Activated naive CD4-positive, alpha-beta T cell treated with anti-CD3 and anti-CD28 coated beads for 36 hours (primary cell): ENCODE data around the gene MUC5B. TPM values are rescaled to one million over a fixed set of nuclear protein-coding genes. Genes with fewer than 3 reads are reported as not detected.
A peak's percentile ranks its signal among the peaks of the same experiment; 100 is the strongest.
"Not testable (repeated sequence)": the region's sequence is repeated elsewhere in the genome, so short reads cannot be mapped to it uniquely, and the experiment has no call there.

ENCODE experiments used
- CTCF ChIA-PET: fragments of 350-600 bp; sonication (Branson Sonifier 250); formaldehyde crosslinking; loops from one replicate; lab custom pipeline; 2021; ENCODE audit warnings: antibody characterized with exemption; lab: Charles Lee
- DNase-seq: peaks from one replicate; pipeline ENCODE4 v3.0.0-alpha.2; 2020
- H3K27ac Mint-ChIP-seq: one replicate; pipeline ENCODE4 v1.8.0; 2021; ENCODE audit warnings: mild to moderate bottlenecking, mixed read lengths
- H3K27me3 Mint-ChIP-seq: one replicate; pipeline ENCODE4 v1.8.0; 2021; ENCODE audit warnings: low read depth, mixed read lengths
- H3K36me3 Mint-ChIP-seq: one replicate; pipeline ENCODE4 v1.8.0; 2021; ENCODE audit warnings: low read depth, mixed read lengths
- H3K4me1 Mint-ChIP-seq: one replicate; pipeline ENCODE4 v1.8.0; 2021; ENCODE audit warnings: low read depth, mixed read lengths
- H3K4me3 Mint-ChIP-seq: one replicate; pipeline ENCODE4 v1.8.0; 2021; ENCODE audit warnings: mild to moderate bottlenecking, moderate library complexity, mixed read lengths
- H3K9me3 Mint-ChIP-seq: one replicate; pipeline ENCODE4 v1.8.0; 2021; ENCODE audit warnings: mixed read lengths
- intact Hi-C: fragments of 100-400 bp; cut with micrococcal nuclease; formaldehyde crosslinking; loops from one replicate; pipeline ENCODE4 v1.15.1; 2023
- total RNA-seq, 2 experiments: library from RNA; stranded (reverse); gene quantifications; one replicate each; pipeline ENCODE4 v1.2.3, GENCODE V29; 2021

The MUC5B gene
- total RNA-seq, 2 experiments from 2014 or later, result not detected

DNA sequence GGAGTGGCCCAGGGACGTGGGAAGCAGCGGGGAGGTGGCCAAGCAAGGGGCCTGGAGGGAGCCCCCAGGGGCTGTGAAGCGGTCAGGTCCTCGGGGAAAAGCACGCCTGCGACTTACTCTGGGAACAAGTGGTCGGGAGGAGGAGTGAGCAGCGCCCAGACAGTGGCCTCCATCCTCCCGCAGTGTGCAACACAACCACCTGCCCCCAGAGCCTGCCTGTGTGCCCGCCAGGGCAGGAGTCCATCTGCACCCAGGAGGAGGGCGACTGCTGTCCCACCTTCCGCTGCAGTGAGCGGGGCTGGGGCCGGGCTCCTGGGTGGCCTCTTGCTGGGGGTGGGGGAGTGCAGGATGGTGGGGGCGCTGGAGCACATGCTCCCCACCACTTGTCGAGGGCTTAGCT is 35.0 kb downstream of the MUC5B start:
- intact Hi-C loops, result no loop called here
- CTCF ChIA-PET, result no interaction called here
- Mint-ChIP-seq H3K27me3 (no peaks in the 10 kb centered on the region), H3K4me3 (no peak overlapping the region), H3K4me1 (peaks cover 5% of the 10 kb centered on the region), H3K36me3 (no peaks in the 10 kb centered on the region), H3K9me3 (no peaks in the 10 kb centered on the region), H3K27ac (no peak overlapping the region)
- DNase-seq, result no peak

DNA sequence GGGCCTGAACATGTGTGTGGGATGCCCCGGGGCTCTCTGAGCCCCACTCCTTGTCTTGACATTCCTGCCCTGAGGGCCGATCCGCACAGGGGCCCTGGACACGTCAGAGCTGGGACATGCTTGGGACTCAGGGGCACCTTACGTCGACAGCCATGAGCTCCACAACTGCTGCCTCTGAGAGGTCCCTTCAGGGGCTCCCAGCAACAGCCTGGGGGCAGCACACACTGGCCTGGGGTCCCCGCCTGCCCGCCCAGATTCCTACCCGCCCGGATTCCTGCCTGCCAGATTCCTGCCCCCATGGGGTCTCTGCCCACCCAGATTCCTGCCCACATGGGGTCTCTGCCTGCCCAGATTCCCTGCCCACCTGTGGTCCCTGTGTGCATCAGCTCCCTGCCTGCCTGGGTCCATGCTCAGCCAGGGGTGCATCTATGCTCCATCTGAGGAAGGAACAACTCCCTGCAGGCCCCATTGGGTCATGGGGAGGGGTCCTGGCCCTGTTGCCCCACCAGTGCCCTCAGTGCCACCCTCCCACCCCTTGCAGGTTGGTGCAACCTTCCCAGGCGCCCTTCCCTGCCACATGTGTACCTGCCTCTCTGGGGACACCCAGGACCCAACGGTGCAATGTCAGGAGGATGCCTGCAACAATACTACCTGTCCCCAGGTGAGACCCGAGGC is 35.7 kb downstream of the MUC5B start:
- H3K4me1 Mint-ChIP-seq, result peaks cover 8% of the 10 kb centered on the region
- H3K27ac Mint-ChIP-seq, result no peak overlapping the region
- H3K9me3 Mint-ChIP-seq, result no peaks in the 10 kb centered on the region
- no peaks in the 10 kb centered on the region for H3K27me3 Mint-ChIP-seq
- H3K4me3 Mint-ChIP-seq, result no peak overlapping the region
- CTCF ChIA-PET, result no interaction called here
- no peak for DNase-seq
- intact Hi-C loops, result no loop called here
- no peaks in the 10 kb centered on the region for H3K36me3 Mint-ChIP-seq

DNA sequence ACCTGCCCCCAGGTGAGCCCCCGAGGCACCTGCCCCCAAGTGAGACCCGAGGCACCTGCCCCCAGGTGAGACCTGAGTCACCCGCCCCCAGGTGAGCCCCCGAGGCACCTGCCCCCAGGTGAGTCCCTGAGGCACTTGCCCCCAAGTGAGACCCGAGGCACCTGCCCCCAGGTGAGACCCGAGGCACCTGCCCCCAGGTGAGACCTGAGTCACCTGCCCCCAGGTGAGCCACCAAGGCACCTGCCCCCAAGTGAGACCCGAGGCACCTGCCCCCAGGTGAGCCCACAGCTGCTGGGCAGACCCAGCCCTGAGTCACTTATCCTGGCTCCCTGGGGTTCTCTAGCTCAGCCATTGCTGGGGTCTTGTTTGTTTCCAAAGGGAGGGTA is 36.2 kb downstream of the MUC5B start:
- no peak for DNase-seq
- Mint-ChIP-seq H3K9me3 (no peaks in the 10 kb centered on the region), H3K27me3 (no peaks in the 10 kb centered on the region), H3K36me3 (no peaks in the 10 kb centered on the region), H3K4me1 (peaks cover 9% of the 10 kb centered on the region), H3K27ac (no peak overlapping the region), H3K4me3 (no peak overlapping the region)
- CTCF ChIA-PET, result no interaction called here
- intact Hi-C loops, result no loop called here

DNA sequence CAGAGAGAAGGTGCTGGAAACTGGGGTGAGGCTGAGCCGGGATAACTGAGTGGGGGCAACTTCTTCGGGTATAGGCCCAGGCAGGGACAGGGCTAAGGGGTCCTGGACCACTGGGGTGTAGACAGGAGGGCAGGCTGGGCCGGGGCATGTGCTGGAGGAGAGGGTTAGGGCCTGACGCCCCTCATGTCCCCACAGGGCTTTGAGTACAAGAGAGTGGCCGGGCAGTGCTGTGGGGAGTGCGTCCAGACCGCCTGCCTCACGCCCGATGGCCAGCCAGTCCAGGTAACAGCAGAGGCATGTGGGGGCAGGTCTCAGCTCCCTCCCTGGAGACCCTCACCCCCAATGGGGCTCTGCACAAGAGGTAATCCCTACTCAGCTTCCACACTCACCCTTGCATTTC is 36.7 kb downstream of the MUC5B start:
- Mint-ChIP-seq H3K36me3 (peaks cover 1% of the 10 kb centered on the region), H3K4me1 (peaks cover 14% of the 10 kb centered on the region), H3K4me3 (no peak overlapping the region), H3K27me3 (no peaks in the 10 kb centered on the region), H3K27ac (no peak overlapping the region), H3K9me3 (peaks cover 3% of the 10 kb centered on the region)
- CTCF ChIA-PET, result no interaction called here
- intact Hi-C loops, result no loop called here
- no peak for DNase-seq

DNA sequence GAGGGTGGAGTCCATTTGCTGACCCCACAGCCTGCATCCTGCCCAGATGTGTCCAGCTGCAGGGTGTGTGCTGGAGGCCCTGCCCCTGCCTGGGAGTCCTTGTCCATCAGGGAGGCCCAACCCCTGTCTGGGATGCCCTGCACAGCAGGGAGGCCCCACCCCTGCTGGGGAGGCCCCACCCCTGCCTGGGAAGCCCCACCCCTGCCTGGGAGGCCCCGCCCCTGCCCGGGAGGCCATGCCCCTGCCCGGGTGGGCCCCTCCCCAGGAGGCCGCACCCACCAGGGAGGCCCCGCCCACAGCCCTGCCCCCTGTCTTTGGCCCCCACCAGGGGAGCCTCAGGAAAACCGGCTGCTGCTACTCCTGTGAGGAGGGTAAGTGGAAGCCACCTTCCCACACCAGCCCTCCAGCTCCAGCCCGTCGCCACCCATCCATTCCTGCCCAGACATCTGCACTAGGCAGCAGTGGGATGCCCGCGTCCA is 37.2 kb downstream of the MUC5B start:
- Mint-ChIP-seq H3K4me3 (no peak overlapping the region), H3K9me3 (peaks cover 4% of the 10 kb centered on the region), H3K36me3 (peaks cover 2% of the 10 kb centered on the region), H3K27me3 (no peaks in the 10 kb centered on the region), H3K4me1 (peaks cover 16% of the 10 kb centered on the region), H3K27ac (no peak overlapping the region)
- DNase-seq, result peak; percentile 56
- intact Hi-C loops, result loop anchor here (5.0 kb wide), 1 partner anchor 77 kb away; no protein-coding TSS in a partner anchor
- CTCF ChIA-PET, result no interaction called here

DNA sequence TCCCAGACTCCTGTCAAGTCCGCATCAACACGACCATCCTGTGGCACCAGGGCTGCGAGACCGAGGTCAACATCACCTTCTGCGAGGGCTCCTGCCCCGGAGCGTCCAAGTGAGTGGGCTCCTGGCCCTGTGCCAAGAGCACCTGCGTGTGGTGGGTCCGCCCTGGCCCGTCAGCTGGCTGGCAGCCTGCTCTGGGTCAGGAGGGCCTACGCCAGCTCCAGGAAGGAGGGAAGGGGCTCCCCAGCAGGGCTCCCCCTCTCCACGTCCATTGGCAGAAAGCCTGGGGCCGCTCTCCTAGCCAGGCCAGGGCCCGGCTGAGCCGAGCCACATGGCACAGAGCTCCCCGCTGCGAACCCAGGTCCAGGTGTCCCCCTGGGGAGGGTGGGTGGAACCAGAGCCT is 37.8 kb downstream of the MUC5B start:
- Mint-ChIP-seq H3K9me3 (peaks cover 7% of the 10 kb centered on the region), H3K4me3 (no peak overlapping the region), H3K27me3 (no peaks in the 10 kb centered on the region), H3K36me3 (peaks cover 2% of the 10 kb centered on the region), H3K4me1 (peaks cover 16% of the 10 kb centered on the region), H3K27ac (no peak overlapping the region)
- CTCF ChIA-PET, result no interaction called here
- DNase-seq, result no peak
- intact Hi-C loops, result loop anchor here (5.0 kb wide), 1 partner anchor 77 kb away; no protein-coding TSS in a partner anchor

DNA sequence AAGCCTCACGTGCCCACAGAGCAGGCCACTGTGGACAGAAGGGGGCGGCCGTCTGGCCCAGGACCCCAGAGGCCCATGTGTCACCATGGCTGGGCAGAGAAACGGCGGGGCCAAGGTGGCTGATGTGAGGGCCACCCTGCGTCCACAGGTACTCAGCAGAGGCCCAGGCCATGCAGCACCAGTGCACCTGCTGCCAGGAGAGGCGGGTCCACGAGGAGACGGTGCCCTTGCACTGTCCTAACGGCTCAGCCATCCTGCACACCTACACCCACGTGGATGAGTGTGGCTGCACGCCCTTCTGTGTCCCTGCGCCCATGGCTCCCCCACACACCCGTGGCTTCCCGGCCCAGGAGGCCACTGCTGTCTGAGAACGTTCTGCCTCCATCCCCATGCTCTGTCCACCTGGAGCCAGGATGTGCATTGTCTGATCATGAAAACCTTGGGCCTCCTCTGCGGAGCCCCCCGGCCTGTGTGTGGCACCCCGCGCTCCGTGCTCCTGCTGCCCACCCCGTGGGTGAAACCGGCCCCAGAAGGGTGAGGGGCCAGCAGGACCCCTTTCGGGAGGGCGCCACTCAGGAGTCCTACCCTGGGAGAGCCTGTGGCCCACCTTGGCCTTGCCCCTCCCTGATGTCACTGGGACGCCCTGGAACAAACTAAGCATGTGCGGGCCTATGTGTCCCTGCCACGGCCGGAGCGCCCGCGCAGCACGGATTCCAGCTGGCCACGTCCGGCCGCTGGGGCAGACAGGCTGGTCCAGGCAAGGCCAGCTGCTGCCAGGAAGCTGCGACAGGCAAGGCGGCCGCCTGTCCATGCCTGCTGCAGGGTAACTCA is 38.6 kb downstream of the MUC5B start:
- Mint-ChIP-seq H3K27ac (peak overlapping the region; percentile 85), H3K27me3 (no peaks in the 10 kb centered on the region), H3K9me3 (peaks cover 7% of the 10 kb centered on the region), H3K36me3 (peaks cover 2% of the 10 kb centered on the region), H3K4me3 (peak overlapping the region; percentile 85), H3K4me1 (peaks cover 16% of the 10 kb centered on the region)
- CTCF ChIA-PET, result interaction anchor here (1.9 kb wide), 1 partner anchor 255 kb away, joined by 4 read pairs; no protein-coding TSS in a partner anchor
- DNase-seq, result no peak
- intact Hi-C loops, result loop anchor here (1.0 to 5.0 kb wide), 4 partner anchors 48 to 313 kb away; partner anchors contain the start of genes BRSK2 and TOLLIP

DNA sequence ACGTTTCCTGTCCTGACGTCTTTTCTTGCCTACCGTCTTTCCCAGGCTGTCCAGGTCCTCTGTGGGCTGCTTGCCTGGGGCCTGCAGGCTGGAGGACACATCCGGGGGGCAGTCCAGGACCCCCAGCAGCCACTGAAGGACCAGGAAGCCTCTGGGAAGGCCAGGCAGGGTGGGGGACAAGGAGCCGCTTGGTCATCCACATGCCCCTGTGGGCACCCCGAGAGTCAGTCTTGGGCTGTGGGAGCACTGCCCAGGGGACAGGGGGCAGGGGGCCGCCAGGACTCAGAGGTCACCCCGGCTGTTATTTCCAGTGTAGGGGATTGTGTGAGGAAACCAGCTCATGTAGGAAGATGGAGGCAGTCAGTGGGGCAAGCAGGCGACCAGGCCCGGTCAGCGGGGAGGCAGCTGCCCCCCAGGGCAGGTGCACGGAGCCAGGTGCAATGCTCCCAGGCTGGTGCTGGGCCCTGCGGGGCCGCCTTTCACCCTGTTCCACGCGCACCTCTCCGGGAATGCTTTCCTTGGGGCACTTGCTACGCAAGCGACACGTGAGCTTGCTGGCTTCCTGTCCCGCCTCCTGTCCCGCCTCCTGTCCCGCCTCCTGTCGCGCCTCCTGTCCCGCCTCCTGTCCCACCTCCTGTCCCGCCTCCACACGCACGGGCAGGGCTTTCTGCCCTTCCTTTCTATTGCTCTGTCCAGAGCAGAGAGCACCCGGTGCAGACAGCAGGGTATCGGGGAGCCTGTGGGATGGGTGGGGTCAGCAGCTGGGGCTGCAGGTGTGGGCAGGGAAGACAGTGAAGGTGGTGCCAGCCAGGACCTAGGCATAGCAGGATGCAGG is 39.5 kb downstream of the MUC5B start:
- Mint-ChIP-seq H3K27me3 (no peaks in the 10 kb centered on the region), H3K27ac (peak overlapping the region; percentile 87), H3K36me3 (peaks cover 2% of the 10 kb centered on the region), H3K9me3 (peaks cover 7% of the 10 kb centered on the region), H3K4me3 (peak overlapping the region; percentile 85), H3K4me1 (peaks cover 16% of the 10 kb centered on the region)
- intact Hi-C loops, result loop anchor here (1.0 to 5.0 kb wide), 4 partner anchors 47 to 312 kb away; partner anchors contain the start of genes BRSK2 and TOLLIP
- CTCF ChIA-PET, result interaction anchor here (1.2 to 1.9 kb wide), 2 partner anchors 254 to 312 kb away, joined by 4 to 7 read pairs; no protein-coding TSS in a partner anchor
- DNase-seq, result peak; percentile 94

DNA sequence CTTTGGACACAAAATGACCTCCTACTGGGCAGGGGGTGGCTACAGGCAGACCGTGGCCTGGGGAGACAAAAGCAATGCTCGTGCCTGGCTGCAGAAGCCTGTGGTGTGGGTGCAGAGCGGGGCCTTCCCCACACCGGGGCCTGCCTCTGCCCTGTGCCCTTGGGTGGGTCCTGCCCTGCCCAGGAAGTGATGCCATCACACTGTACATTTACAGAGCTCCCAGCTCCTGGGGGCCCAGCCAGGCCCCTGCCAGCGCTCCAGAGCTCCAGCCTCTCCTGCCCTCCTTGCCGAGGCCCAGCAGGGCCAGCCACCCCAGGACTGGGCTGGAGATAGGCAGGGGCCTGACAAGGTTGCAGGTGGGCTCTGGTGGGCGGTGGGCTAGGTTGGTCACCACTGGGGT is 40.1 kb downstream of the MUC5B start:
- H3K27me3 Mint-ChIP-seq, result no peaks in the 10 kb centered on the region
- peaks cover 16% of the 10 kb centered on the region for H3K4me1 Mint-ChIP-seq
- DNase-seq, result peak; percentile 41
- peaks cover 2% of the 10 kb centered on the region for H3K36me3 Mint-ChIP-seq
- peaks cover 7% of the 10 kb centered on the region for H3K9me3 Mint-ChIP-seq
- CTCF ChIA-PET, result interaction anchor here (1.2 to 1.9 kb wide), 2 partner anchors 253 to 312 kb away, joined by 4 to 7 read pairs; no protein-coding TSS in a partner anchor
- H3K4me3 Mint-ChIP-seq, result peak overlapping the region; percentile 85
- intact Hi-C loops, result loop anchor here (2.0 to 5.0 kb wide), 3 partner anchors 74 to 312 kb away; partner anchors contain the start of gene BRSK2
- H3K27ac Mint-ChIP-seq, result peak overlapping the region; percentile 87

DNA sequence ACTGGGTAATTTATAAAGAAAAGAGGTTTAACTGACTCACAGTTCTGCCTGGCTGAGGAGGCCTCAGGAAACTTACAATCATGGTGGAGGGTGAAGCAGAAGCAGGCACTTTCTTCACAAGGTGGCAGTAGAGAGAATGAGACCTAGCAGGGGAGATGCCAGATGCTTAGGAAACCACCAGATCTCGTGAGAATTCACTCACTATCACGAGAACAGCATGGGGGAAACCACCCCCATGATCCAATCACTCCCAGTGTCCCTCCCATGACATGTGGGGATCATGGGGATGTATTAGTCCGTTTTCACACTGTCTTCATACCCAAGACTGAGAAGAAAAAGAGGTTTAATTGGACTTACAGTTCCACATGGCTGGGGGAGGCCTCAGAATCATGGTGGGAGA is 41.6 kb downstream of the MUC5B start:
- peak; percentile 74 for DNase-seq
- H3K36me3 Mint-ChIP-seq, H3K27me3 Mint-ChIP-seq, H3K4me3 Mint-ChIP-seq, H3K9me3 Mint-ChIP-seq, CTCF ChIA-PET: not testable (repeated sequence)
- H3K4me1 Mint-ChIP-seq, result peaks cover 16% of the 10 kb centered on the region
- H3K27ac Mint-ChIP-seq, result peak overlapping the region; percentile 57
- intact Hi-C loops, result loop anchor here (1.0 to 5.0 kb wide), 4 partner anchors 73 to 251 kb away; no protein-coding TSS in a partner anchor

DNA sequence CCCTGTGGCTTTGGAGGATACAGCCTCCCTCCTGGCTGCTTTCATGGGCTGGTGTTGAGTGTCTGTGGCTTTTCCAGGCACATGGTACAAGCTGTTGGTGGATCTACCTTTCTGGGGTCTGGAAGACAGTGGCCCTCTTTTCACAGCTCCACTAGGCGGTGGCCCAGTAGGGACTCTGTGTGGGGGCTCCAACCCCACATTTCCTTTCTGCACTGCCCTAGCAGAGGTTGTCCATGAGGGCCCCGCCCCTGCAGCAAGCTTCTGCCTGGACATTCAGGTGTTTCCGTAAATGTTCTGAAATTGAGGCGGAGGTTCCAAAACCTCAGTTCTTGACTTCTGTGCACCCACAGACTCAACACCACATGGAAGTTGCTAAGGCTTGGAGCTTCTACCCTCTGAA is 42.6 kb downstream of the MUC5B start:
- H3K36me3 Mint-ChIP-seq, H3K27ac Mint-ChIP-seq, CTCF ChIA-PET, H3K4me3 Mint-ChIP-seq, DNase-seq, H3K27me3 Mint-ChIP-seq, H3K9me3 Mint-ChIP-seq: not testable (repeated sequence)
- H3K4me1 Mint-ChIP-seq, result peaks cover 16% of the 10 kb centered on the region
- intact Hi-C loops, result loop anchor here (2.0 kb wide), 1 partner anchor 117 kb away; no protein-coding TSS in a partner anchor
